ENCODE results near the gene NDUFB4. TPM values are rescaled to one million over a fixed set of nuclear protein-coding genes. Genes with fewer than 3 reads are reported as not detected.

Gene NDUFB4
- total and polyA plus RNA-seq, 9 of the 15 experiments (the other 6 are each of a cell fraction or from before 2014, with no cell fraction given), result 124 to 670 (median 227) TPM

GRCh38 chr3:120596853-120597223 is 702 bp downstream of the NDUFB4 start (continued):
- no peak for TF ChIP-seq RBM17 (IDR thresholded peaks at IDR 0.05; ENCODE audit: borderline replicate concordance, low read depth, low read length)
- TF ChIP-seq RHOXF2B (CRISPR knock-in tag; conservative IDR thresholded peaks at IDR 0.05), result no peak
- no peak for TF ChIP-seq MTA2 (IDR thresholded peaks at IDR 0.05; ENCODE audit: low read depth)
- TF ChIP-seq U2AF2 (optimal IDR thresholded peaks at IDR 0.05; ENCODE audit: low read depth, low read length), result no peak
- no peak for TF ChIP-seq ZNF280B (CRISPR knock-in tag; IDR thresholded peaks at IDR 0.05)
- no peak for TF ChIP-seq GTF2F1 (IDR thresholded peaks at IDR 0.05; ENCODE audit: low read depth, low read length)
- TF ChIP-seq ZNF23 (CRISPR knock-in tag; IDR thresholded peaks at IDR 0.05), result no peak
- TF ChIP-seq ZFP1 (CRISPR knock-in tag; IDR thresholded peaks at IDR 0.05), result no peak
- TF ChIP-seq, protein P1, sequence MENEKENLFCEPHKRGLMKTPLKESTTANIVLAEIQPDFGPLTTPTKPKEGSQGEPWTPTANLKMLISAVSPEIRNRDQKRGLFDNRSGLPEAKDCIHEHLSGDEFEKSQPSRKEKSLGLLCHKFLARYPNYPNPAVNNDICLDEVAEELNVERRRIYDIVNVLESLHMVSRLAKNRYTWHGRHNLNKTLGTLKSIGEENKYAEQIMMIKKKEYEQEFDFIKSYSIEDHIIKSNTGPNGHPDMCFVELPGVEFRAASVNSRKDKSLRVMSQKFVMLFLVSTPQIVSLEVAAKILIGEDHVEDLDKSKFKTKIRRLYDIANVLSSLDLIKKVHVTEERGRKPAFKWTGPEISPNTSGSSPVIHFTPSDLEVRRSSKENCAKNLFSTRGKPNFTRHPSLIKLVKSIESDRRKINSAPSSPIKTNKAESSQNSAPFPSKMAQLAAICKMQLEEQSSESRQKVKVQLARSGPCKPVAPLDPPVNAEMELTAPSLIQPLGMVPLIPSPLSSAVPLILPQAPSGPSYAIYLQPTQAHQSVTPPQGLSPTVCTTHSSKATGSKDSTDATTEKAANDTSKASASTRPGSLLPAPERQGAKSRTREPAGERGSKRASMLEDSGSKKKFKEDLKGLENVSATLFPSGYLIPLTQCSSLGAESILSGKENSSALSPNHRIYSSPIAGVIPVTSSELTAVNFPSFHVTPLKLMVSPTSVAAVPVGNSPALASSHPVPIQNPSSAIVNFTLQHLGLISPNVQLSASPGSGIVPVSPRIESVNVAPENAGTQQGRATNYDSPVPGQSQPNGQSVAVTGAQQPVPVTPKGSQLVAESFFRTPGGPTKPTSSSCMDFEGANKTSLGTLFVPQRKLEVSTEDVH (IDR thresholded peaks at IDR 0.05; ENCODE audit: low read depth, partially characterized antibody), result no peak
- TF ChIP-seq ETV6 (IDR thresholded peaks at IDR 0.05; ENCODE audit: borderline replicate concordance in 1 of 2, low read depth in 2 of 2, low read length in 1 of 2), result no peak
- no peak for TF ChIP-seq ETV6 (CRISPR knock-in tag; IDR thresholded peaks at IDR 0.05; ENCODE audit: borderline replicate concordance)

All from K562 (cell line).